H9 (cell line): Measurements from ENCODE around the gene PEX16. TPM values are rescaled to one million over a fixed set of nuclear protein-coding genes. Genes with fewer than 3 reads are reported as not detected.

Experiments
- DNase-seq: peaks from one replicate; pipeline ENCODE4 v3.0.0-alpha.2; 2017
- H2AFZ ChIP-seq: one replicate; pipeline ENCODE4 v1.6.1; 2013; ENCODE audit warnings: mild to moderate bottlenecking, low read length, control low read depth, moderate library complexity
- H2AK5ac ChIP-seq: 2 replicates; pipeline ENCODE4 v1.6.1; 2013; ENCODE audit warnings: low read length, control low read depth, mixed read lengths; ENCODE audit not compliant: insufficient read length
- H2BK120ac ChIP-seq: one replicate; pipeline ENCODE4 v1.6.1; 2013; ENCODE audit warnings: low read depth, mild to moderate bottlenecking, low read length, control low read depth, inconsistent platforms; ENCODE audit not compliant: poor library complexity, severe bottlenecking
- H2BK12ac ChIP-seq: 2 replicates; pipeline ENCODE4 v1.6.1; 2013; ENCODE audit warnings: low read length, control low read depth, mixed read lengths, low read depth; ENCODE audit not compliant: insufficient read length
- H2BK15ac ChIP-seq: 2 replicates; pipeline ENCODE4 v1.6.1; 2013; ENCODE audit warnings: low read depth, low read length, control low read depth
- H2BK20ac ChIP-seq: one replicate; pipeline ENCODE4 v1.6.1; 2013; ENCODE audit warnings: low read depth, mild to moderate bottlenecking, low read length, control low read depth, inconsistent platforms; ENCODE audit not compliant: poor library complexity, severe bottlenecking
- H2BK5ac ChIP-seq: 2 replicates; pipeline ENCODE4 v1.6.1; 2013; ENCODE audit warnings: low read length, control low read depth, mixed read lengths; ENCODE audit not compliant: insufficient read length
- H3K14ac ChIP-seq: 2 replicates; pipeline ENCODE4 v1.6.1; 2013; ENCODE audit warnings: low read length, control low read depth; ENCODE audit not compliant: insufficient read depth
- H3K18ac ChIP-seq: 2 replicates; pipeline ENCODE4 v1.6.1; 2013; ENCODE audit warnings: low read depth, mild to moderate bottlenecking, mixed read lengths, low read length, control low read depth; ENCODE audit not compliant: insufficient read length
- H3K23ac ChIP-seq: 2 replicates; pipeline ENCODE4 v1.6.1; 2013; ENCODE audit warnings: low read length, control low read depth, mixed read lengths, low read depth; ENCODE audit not compliant: insufficient read length
- H3K23me2 ChIP-seq: 2 replicates; pipeline ENCODE4 v1.6.1; 2013; ENCODE audit warnings: low read depth, mild to moderate bottlenecking, mixed read lengths, low read length, control low read depth; ENCODE audit not compliant: insufficient read length, poor library complexity, severe bottlenecking
- H3K27ac ChIP-seq: 2 replicates; pipeline ENCODE4 v1.5.1; 2013; ENCODE audit warnings: low read length, control low read depth, mixed read lengths, low read depth; ENCODE audit not compliant: insufficient read length
- H3K27me3 ChIP-seq: 2 replicates; pipeline ENCODE4 v1.6.1; 2013; ENCODE audit warnings: low read length, control low read depth, inconsistent platforms; ENCODE audit not compliant: insufficient read depth
- H3K4ac ChIP-seq: 2 replicates; pipeline ENCODE4 v1.6.1; 2013; ENCODE audit warnings: low read depth, mild to moderate bottlenecking, control low read depth, inconsistent platforms, low read length, moderate library complexity
- H3K4me1 ChIP-seq: 2 replicates; pipeline ENCODE4 v1.6.1; 2013; ENCODE audit warnings: low read length, control low read depth, inconsistent platforms; ENCODE audit not compliant: insufficient read depth
- H3K4me2 ChIP-seq: 2 replicates; pipeline ENCODE4 v1.6.1; 2013; ENCODE audit warnings: low read length, control low read depth, mixed read lengths; ENCODE audit not compliant: insufficient read length, insufficient read depth
- H3K56ac ChIP-seq: 2 replicates; pipeline ENCODE4 v1.6.1; 2013; ENCODE audit warnings: low read depth, mild to moderate bottlenecking, mixed read lengths, low read length, control low read depth; ENCODE audit not compliant: insufficient read length
- H3K79me1 ChIP-seq: 2 replicates; pipeline ENCODE4 v1.6.1; 2013; ENCODE audit warnings: low read depth, mild to moderate bottlenecking, moderate library complexity, low read length, control low read depth, inconsistent platforms; ENCODE audit not compliant: insufficient read depth, poor library complexity, severe bottlenecking
- H3K79me2 ChIP-seq: 2 replicates; pipeline ENCODE4 v1.6.1; 2013; ENCODE audit warnings: low read length, control low read depth, inconsistent platforms; ENCODE audit not compliant: insufficient read depth
- H3K9ac ChIP-seq: 2 replicates; pipeline ENCODE4 v1.6.1; 2013; ENCODE audit warnings: low read length, control low read depth, mixed read lengths; ENCODE audit not compliant: insufficient read length; ENCODE audit errors: extremely low read depth
- H3K9me3 ChIP-seq: one replicate; pipeline ENCODE4 v1.6.1; 2013; ENCODE audit warnings: low read depth, low read length, inconsistent platforms; ENCODE audit not compliant: control insufficient read depth
- H3T11ph ChIP-seq: one replicate; pipeline ENCODE4 v1.6.1; 2013; ENCODE audit warnings: mild to moderate bottlenecking, low read length, control low read depth, inconsistent platforms
- H4K20me1 ChIP-seq: one replicate; pipeline ENCODE4 v1.6.1; 2013; ENCODE audit not compliant: control insufficient read depth, insufficient read length, insufficient read depth
- H4K5ac ChIP-seq: 2 replicates; pipeline ENCODE4 v1.6.1; 2013; ENCODE audit warnings: low read depth, mild to moderate bottlenecking, mixed read lengths, low read length, control low read depth; ENCODE audit not compliant: insufficient read length
- H4K8ac ChIP-seq: replicated peaks from 2 replicates; pipeline ENCODE4 v1.6.1; 2013; ENCODE audit warnings: low read length, control low read depth, mixed read lengths, low read depth; ENCODE audit not compliant: insufficient read length
- H4K91ac ChIP-seq: 2 replicates; pipeline ENCODE4 v1.6.1; 2013; ENCODE audit warnings: low read depth, mild to moderate bottlenecking, moderate library complexity, mixed read lengths, low read length, control low read depth; ENCODE audit not compliant: insufficient read length
- H3K27ac Mint-ChIP-seq, 3 experiments: 2 replicates in 2 of 3; 3 replicates in 1 of 3; pipeline ENCODE4 v1.8.0; 2020 to 2021; ENCODE audit warnings: mixed read lengths in 3 of 3, mild to moderate bottlenecking in 1 of 3, moderate library complexity in 1 of 3
- H3K27me3 Mint-ChIP-seq: 2 replicates; pipeline ENCODE4 v1.8.0; 2021; ENCODE audit warnings: low read depth, mild to moderate bottlenecking, moderate library complexity, mixed read lengths
- H3K36me3 Mint-ChIP-seq, 3 experiments: 2 replicates in 2 of 3; 3 replicates in 1 of 3; pipeline ENCODE4 v1.8.0; 2020 to 2021; ENCODE audit warnings: low read depth in 3 of 3, mixed read lengths in 3 of 3; ENCODE audit not compliant: insufficient read depth in 1 of 3
- H3K4me1 Mint-ChIP-seq, 2 experiments: 2 replicates each; pipeline ENCODE4 v1.8.0; 2020; ENCODE audit warnings: mixed read lengths in 2 of 2
- H3K4me3 Mint-ChIP-seq, 2 experiments: 2 replicates in 1 of 2; 3 replicates in 1 of 2; pipeline ENCODE4 v1.8.0; 2020 to 2021; ENCODE audit warnings: mild to moderate bottlenecking in 2 of 2, mixed read lengths in 2 of 2, moderate library complexity in 1 of 2
- H3K9me3 Mint-ChIP-seq, 2 experiments: 2 replicates in 1 of 2; 3 replicates in 1 of 2; pipeline ENCODE4 v1.8.0; 2020; ENCODE audit warnings: mild to moderate bottlenecking in 2 of 2, mixed read lengths in 2 of 2, moderate library complexity in 1 of 2
- WGBS: extraction: QIAGEN DNeasy Blood & Tissue Kit; methylation state at CpG from one replicate; pipeline ENCODE4 v1.1.7; 2013; ENCODE audit warnings: missing lambda C conversion rate, low lambda C conversion rate, mixed read lengths; ENCODE audit not compliant: insufficient read length; ENCODE audit errors: extremely low coverage; 5-methylcytosine and 5-hydroxymethylcytosine counted together
- total RNA-seq: library from RNA; stranded (reverse); gene quantifications from 2 replicates; pipeline ENCODE4 v1.2.1, GENCODE V29; 2021
- TF ChIP-seq, protein P1 (sequence below): fragments of 200-600 bp; sonication (generic); conservative IDR thresholded peaks from 3 replicates; pipeline ENCODE4 v1.8.0; 2021; ENCODE audit warnings: antibody characterized with exemption, mild to moderate bottlenecking

The PEX16 gene
- total RNA-seq, 1 experiment from 2014 or later: 30.8 TPM

DNA sequence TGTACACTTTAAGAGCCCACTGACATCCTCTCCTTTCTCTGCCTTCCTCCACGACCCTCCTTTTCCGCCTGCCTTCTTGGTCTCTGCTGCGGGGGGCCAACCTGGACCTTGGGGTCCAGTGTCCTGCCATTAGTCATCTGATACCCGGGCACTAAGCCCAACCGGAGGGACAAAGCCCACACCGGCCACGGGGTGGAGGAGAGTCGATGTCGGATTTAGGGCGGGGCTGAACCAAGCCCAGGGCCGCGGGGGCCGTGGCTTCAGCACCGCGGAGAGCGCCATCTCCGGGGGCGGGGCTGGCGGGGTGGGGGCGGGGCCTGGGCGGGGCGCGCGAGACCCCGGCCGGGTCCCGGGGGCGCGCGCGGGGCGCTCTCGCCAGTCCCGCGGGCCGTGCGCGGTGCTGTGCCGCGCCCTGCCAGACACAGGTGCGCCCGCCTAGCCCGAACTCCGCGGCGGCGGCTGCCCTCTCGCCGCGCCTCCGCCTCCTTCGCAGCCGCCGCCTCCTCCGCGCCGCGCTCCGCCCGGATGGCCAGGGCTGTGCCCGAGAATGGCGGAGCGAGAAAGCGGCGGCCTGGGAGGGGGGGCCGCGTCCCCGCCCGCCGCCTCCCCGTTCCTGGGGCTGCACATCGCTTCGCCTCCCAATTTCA is 32.3 kb downstream of the PEX16 start, which contains the start of gene MAPK8IP1:
TSS of gene MAPK8IP1 (plus strand) at position 378 of the 647 bp plus-strand sequence. CDS start at position 548, 170 bp downstream.
- H3K27ac Mint-ChIP-seq: peak within 1 kb of the TSS in 1 of 3 experiments; percentile 10; a peak in 2 of 7 replicates
- H2BK12ac ChIP-seq: no peak within 1 kb of the TSS

More for the DNA sequence above, 32.3 kb downstream of the PEX16 start, which contains the start of gene MAPK8IP1:
- H3K9me3 Mint-ChIP-seq: no peaks in the 10 kb centered on the region; a peak in 1 of 5 replicates
- Histone ChIP-seq H3K23me2 (no peaks in the 10 kb centered on the region), H3K79me1 (no peaks in the 10 kb centered on the region), H4K8ac (no peak within 1 kb of the TSS), H3K18ac (no peak within 1 kb of the TSS), H3K9me3 (no peaks in the 10 kb centered on the region), H3T11ph (no peak within 1 kb of the TSS), H3K56ac (no peak within 1 kb of the TSS), H3K4me1 (0 out of 2 replicates have a peak, but pooled peaks cover 2% of the 10 kb centered on the region), H4K5ac (no peak within 1 kb of the TSS), H4K20me1 (no peaks in the 10 kb centered on the region), H3K4ac (no peak within 1 kb of the TSS), H2BK15ac (no peak within 1 kb of the TSS), H2AFZ (no peak within 1 kb of the TSS), H3K27ac (no peak within 1 kb of the TSS), H3K14ac (no peak within 1 kb of the TSS; the same call in 1 of the 2 replicates), H2BK5ac (no peak within 1 kb of the TSS), H3K4me2 (peak within 1 kb of the TSS; percentile 22), H4K91ac (no peak within 1 kb of the TSS), H3K79me2 (no peaks in the 10 kb centered on the region), H3K9ac (no peak within 1 kb of the TSS), H2BK20ac (no peak within 1 kb of the TSS), H2AK5ac (no peak within 1 kb of the TSS), H3K23ac (no peak within 1 kb of the TSS), H3K27me3 (no peaks in the 10 kb centered on the region), H2BK120ac (no peak within 1 kb of the TSS)
- peaks cover 8 to 15% of the 10 kb centered on the region in 2 experiments for H3K4me1 Mint-ChIP-seq
- WGBS: no CpG with 5 or more reads among the region's 73 CpGs
- H3K4me3 Mint-ChIP-seq: peak within 1 kb of the TSS; percentile 73 to 81
- peak; percentile 75 for DNase-seq
- TF ChIP-seq, protein P1, sequence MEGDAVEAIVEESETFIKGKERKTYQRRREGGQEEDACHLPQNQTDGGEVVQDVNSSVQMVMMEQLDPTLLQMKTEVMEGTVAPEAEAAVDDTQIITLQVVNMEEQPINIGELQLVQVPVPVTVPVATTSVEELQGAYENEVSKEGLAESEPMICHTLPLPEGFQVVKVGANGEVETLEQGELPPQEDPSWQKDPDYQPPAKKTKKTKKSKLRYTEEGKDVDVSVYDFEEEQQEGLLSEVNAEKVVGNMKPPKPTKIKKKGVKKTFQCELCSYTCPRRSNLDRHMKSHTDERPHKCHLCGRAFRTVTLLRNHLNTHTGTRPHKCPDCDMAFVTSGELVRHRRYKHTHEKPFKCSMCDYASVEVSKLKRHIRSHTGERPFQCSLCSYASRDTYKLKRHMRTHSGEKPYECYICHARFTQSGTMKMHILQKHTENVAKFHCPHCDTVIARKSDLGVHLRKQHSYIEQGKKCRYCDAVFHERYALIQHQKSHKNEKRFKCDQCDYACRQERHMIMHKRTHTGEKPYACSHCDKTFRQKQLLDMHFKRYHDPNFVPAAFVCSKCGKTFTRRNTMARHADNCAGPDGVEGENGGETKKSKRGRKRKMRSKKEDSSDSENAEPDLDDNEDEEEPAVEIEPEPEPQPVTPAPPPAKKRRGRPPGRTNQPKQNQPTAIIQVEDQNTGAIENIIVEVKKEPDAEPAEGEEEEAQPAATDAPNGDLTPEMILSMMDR: no peak
- peaks cover 0 to 2% (median 0%) of the 10 kb centered on the region in 3 experiments; a peak in 1 of 7 replicates for H3K36me3 Mint-ChIP-seq
- peaks cover 10% of the 10 kb centered on the region for H3K27me3 Mint-ChIP-seq
